Measurements from ENCODE around the gene CTDSPL. TPM values are rescaled to one million over a fixed set of nuclear protein-coding genes. Genes with fewer than 3 reads are reported as not detected.

CTDSPL gene
- total and polyA plus RNA-seq, 2 of the 13 experiments (the other 11 are each of a cell fraction or from before 2014, with no cell fraction given), result 26.1 to 142 TPM

- TF ChIP-seq ZNF773 (CRISPR knock-in tag; IDR thresholded peaks at IDR 0.05; ENCODE audit: borderline replicate concordance) (no peak), ZNF414 (CRISPR knock-in tag; IDR thresholded peaks at IDR 0.05) (no peak), SAP130 (CRISPR knock-in tag; IDR thresholded peaks at IDR 0.05; ENCODE audit: low read depth) (0 out of 2 replicates have a peak, but pooled peaks have one; percentile 21), HOXA3 (CRISPR knock-in tag; IDR thresholded peaks at IDR 0.05) (no peak), ZBTB2 (CRISPR knock-in tag; IDR thresholded peaks at IDR 0.05; ENCODE audit: low read depth) (no peak), ZEB1 (IDR thresholded peaks at IDR 0.05; ENCODE audit: insufficient replicate concordance, low read depth) (no peak), ZNF280D (CRISPR knock-in tag; IDR thresholded peaks at IDR 0.05) (no peak), ZNF20 (CRISPR knock-in tag; IDR thresholded peaks at IDR 0.05) (no peak), CENPT (CRISPR knock-in tag; IDR thresholded peaks at IDR 0.05; ENCODE audit: low read depth) (0 out of 2 replicates have a peak, but pooled peaks have one; percentile 52), ZNF609 (CRISPR knock-in tag; IDR thresholded peaks at IDR 0.05; ENCODE audit: borderline replicate concordance) (no peak), ZNF678 (CRISPR knock-in tag; IDR thresholded peaks at IDR 0.05) (no peak), ATF5 (CRISPR knock-in tag; IDR thresholded peaks at IDR 0.05; ENCODE audit: low read depth) (no peak), ZNF737 (CRISPR knock-in tag; IDR thresholded peaks at IDR 0.05; ENCODE audit: borderline replicate concordance) (no peak), ZFP82 (CRISPR knock-in tag; IDR thresholded peaks at IDR 0.05; ENCODE audit: borderline replicate concordance) (no peak), HNRNPUL1 (IDR thresholded peaks at IDR 0.05; ENCODE audit: low read depth, low read length) (no peak), GZF1 (CRISPR knock-in tag; IDR thresholded peaks at IDR 0.05) (no peak), BORCS8-MEF2B (CRISPR knock-in tag; IDR thresholded peaks at IDR 0.05) (no peak), JUN (CRISPR knock-in tag; IDR thresholded peaks at IDR 0.05) (no peak)
Measured at GRCh38 chr3:38001456-38002081, 139.9 kb downstream of the CTDSPL start (continued).

All from HepG2 (cell line).